HG03196 (cell line): ENCODE results near the gene RSPH6A.
"Not testable (repeated sequence)": the region's sequence is repeated elsewhere in the genome, so short reads cannot be mapped to it uniquely, and the experiment has no call there.

ENCODE experiments used
- ATAC-seq: cut with Tn5 transposase; IDR thresholded peaks from one replicate; pipeline ENCODE4 v1.9.1; 2021; ENCODE audit not compliant: unreplicated experiment

Gene RSPH6A

GRCh38 chr19:45804140-45804958 lies 10.8 kb downstream of the RSPH6A start:
- no peak for ATAC-seq

- no peak for ATAC-seq
These were observed 13.4 kb downstream of the RSPH6A start for GRCh38 chr19:45801603-45802175.

DNA sequence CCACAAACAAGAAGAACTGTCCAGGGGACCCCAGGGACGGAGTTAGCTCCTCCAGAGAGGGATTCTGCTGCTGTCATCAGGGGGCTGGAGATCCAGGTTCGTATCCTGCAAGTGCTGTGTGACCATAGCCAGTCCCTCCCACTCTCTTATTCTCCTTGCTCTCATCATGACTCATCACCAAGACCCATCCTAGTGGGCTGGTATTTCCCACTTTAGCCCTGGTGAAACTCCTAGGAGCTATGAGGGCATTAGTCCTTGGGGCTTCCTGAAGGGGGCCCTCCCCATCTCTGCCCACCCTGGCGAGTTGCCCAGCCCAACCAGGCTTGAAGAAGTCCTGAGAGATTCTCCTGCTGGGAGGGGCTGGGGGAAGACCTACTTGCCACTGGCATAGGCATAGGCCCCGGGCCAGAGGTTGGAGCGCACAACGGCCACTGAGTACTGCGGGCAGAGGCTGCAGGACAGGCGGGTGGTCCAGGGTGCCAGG lies 15.0 kb downstream of the RSPH6A start:
- no peak for ATAC-seq

DNA sequence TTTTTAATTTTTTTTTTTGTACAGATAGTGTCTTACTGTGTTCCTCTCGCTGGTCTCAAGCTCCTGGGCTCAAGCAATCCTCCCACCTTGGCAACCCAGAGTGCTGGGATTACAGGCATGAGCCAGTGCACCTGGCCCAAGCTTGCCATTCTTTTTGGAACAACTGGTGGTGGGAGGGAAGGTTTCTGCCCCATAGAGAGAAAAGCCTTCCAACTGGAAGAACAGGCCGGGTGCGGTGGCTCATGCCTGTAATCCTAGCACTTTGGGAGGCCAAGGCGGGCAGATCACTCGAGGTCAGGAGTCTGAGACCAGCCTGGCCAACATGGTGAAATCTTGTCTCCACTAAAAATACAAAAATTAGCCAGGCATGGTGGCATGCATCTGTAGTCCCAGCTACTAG lies 15.6 kb downstream of the RSPH6A start:
- not testable (repeated sequence) for ATAC-seq

GRCh38 chr19:45798995-45799517 lies 16.1 kb downstream of the RSPH6A start:
- peak; percentile 61 for ATAC-seq

GRCh38 chr19:45794627-45795026 lies 20.5 kb downstream of the RSPH6A start:
- ATAC-seq, result no peak

DNA sequence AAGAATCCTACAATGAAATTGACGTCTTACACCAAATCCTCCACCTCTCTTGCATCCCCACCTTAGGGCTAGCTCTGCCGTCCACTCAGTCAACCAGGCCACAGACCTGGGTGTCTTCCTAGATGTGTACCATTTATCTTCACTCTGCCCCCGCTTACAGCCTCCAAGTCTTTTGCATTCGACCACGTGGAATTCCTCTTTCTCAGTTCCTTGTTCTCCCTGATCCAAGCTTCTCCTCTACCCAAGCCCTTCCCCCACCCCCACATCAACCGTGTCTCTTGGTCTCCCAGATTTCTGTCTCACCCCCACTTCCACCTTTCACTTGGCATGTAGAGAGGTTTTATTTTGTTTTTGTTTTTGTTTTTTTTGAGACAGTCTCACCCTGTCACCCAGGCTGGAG lies 21.2 kb downstream of the RSPH6A start:
- ATAC-seq, result no peak

GRCh38 chr19:45793178-45793564 lies 21.9 kb downstream of the RSPH6A start:
- no peak for ATAC-seq

- ATAC-seq, result peak; percentile 95
These were observed 22.5 kb downstream of the RSPH6A start, which contains the start of gene DMWD for GRCh38 chr19:45792470-45793177. Gene DMWD, minus strand, starts transcription at chr19:45792845. Its CDS starts 89 bp downstream, at chr19:45792756.

GRCh38 chr19:45791744-45792469 lies 23.2 kb downstream of the RSPH6A start:
- peak; percentile 17 for ATAC-seq

- no peak for ATAC-seq
These were observed 24.2 kb downstream of the RSPH6A start for GRCh38 chr19:45790942-45791341.

- ATAC-seq, result no peak
These were observed 25.9 kb downstream of the RSPH6A start for GRCh38 chr19:45789035-45789786.

- no peak for ATAC-seq
These were observed 28.6 kb downstream of the RSPH6A start for GRCh38 chr19:45786533-45786894.

GRCh38 chr19:45785781-45786532 lies 29.2 kb downstream of the RSPH6A start:
- ATAC-seq, result no peak

GRCh38 chr19:45785097-45785496 lies 30.0 kb downstream of the RSPH6A start:
- no peak for ATAC-seq

DNA sequence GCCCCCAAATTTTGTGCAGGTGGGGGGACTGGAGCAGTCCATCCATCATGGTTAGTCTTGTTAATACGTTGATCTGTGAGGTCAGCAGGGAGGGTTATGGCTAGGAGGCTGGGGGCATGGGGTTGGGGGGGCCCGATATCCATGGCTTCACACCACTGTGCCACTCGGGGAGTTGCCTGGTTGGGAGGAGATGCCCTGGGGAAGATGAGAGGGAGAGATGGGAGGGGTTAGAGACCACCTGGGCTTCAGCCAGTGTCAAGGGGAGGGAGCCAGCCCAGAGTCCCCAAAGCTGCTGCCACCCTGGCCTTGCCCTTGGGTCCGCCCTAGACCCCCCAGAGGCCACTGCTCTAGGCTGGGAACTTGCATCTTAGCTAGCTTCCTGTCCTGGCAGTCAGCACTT lies 31.0 kb downstream of the RSPH6A start:
- no peak for ATAC-seq

- no peak for ATAC-seq
These were observed 32.0 kb downstream of the RSPH6A start for GRCh38 chr19:45782820-45783785.

DNA sequence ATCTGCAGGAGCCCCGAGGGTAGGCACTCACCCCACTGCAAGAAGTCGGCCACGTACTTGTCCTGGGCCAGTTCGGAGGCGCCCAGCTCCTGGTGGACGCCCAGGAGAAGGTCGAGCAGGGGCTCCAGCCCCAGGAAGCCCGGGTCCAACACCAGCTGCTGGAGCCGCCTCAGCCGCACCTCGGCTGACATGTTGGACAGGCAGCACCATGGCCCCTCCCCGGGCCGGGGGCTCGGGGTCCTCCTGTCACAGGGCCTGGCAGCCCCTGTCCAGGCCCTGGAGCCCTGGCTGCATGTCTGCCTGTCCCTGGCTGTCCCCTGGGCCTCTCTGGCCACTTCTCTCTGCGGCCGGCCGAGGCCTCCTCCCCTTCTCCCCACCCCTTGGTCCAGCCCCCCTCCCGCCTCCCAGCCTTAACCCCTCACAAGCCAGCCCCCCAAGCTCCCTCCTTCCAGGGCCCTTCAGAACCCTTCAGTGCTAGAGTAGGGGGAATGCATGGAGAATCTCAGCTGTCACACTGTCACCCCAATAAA lies 32.9 kb downstream of the RSPH6A start, which contains the start of gene DMPK:
TSS of gene DMPK (minus strand) at position 329 of the 530 bp plus-strand sequence. CDS start at position 191, 138 bp downstream.
- ATAC-seq, result no peak
